K562 (cell line): Measurements from ENCODE around the gene CTNS. TPM values are rescaled to one million over a fixed set of nuclear protein-coding genes. Genes with fewer than 3 reads are reported as not detected.

Source experiments
- FOXM1 ChIP-seq, 2 experiments: fragments of 450-650 bp in 1 of 2; sonication (generic) in 1 of 2; formaldehyde crosslinking in 1 of 2; IDR thresholded peaks; 2 replicates each; pipeline versions ENCODE4 v1.6.1 to v1.9.0; 2017 to 2022; ENCODE audit warnings: low read depth in 2 of 2, mild to moderate bottlenecking in 2 of 2, missing genetic modification reagents in 1 of 2, moderate library complexity in 1 of 2
- HNRNPH1 ChIP-seq: fragments of 200-400 bp; formaldehyde crosslinking; optimal IDR thresholded peaks from 2 replicates; pipeline ENCODE3; 2017; ENCODE audit warnings: low read depth, mild to moderate bottlenecking, low read length, moderate library complexity
- KAT7 ChIP-seq: sonication (generic); formaldehyde crosslinking; IDR thresholded peaks from 2 replicates; pipeline ENCODE4 v1.8.0; 2022; ENCODE audit warnings: missing genetic modification reagents, mild to moderate bottlenecking, borderline replicate concordance
- PTRF ChIP-seq: fragments of 450-650 bp; IDR thresholded peaks from 2 replicates; pipeline ENCODE4 v1.6.1; 2016; ENCODE audit warnings: mild to moderate bottlenecking, missing genetic modification characterization, missing compliant biosample characterization
- SMARCA4 ChIP-seq: fragments of 450-650 bp; IDR thresholded peaks from 2 replicates; pipeline ENCODE4 v1.6.1; 2016
- SP1 ChIP-seq: sonication (generic); formaldehyde crosslinking; IDR thresholded peaks from 2 replicates; pipeline ENCODE4 v1.8.1; 2022; ENCODE audit warnings: mild to moderate bottlenecking, missing genetic modification reagents
- SPI1 ChIP-seq: IDR thresholded peaks from 2 replicates; pipeline ENCODE4 v1.6.1; 2011; ENCODE audit warnings: low read depth, low read length, control low read depth, borderline replicate concordance
- SRSF7 ChIP-seq: fragments of 200-400 bp; formaldehyde crosslinking; optimal IDR thresholded peaks from 2 replicates; pipeline ENCODE3; 2017; ENCODE audit warnings: mild to moderate bottlenecking, low read depth, low read length
- TEAD2 ChIP-seq: fragments of 450-650 bp; IDR thresholded peaks from 2 replicates; pipeline ENCODE4 v1.6.1; 2016; ENCODE audit warnings: missing genetic modification characterization, control low read depth, missing compliant biosample characterization
- ZKSCAN8 ChIP-seq: fragments of 200-800 bp; sonication (Bioruptor generic); IDR thresholded peaks from 2 replicates; pipeline ENCODE4 v1.6.1; 2016; ENCODE audit warnings: missing genetic modification characterization, missing compliant biosample characterization
- ZNF408 ChIP-seq: fragments of 250-450 bp; sonication (Bioruptor Pico); IDR thresholded peaks from 2 replicates; pipeline ENCODE4 v1.4.0; 2020; ENCODE audit warnings: low read depth, mild to moderate bottlenecking, moderate library complexity
- ZNF507 ChIP-seq: conservative IDR thresholded peaks from 2 replicates; pipeline ENCODE4 v1.6.1; 2017; ENCODE audit warnings: missing genetic modification characterization, missing compliant biosample characterization
- ZNF583 ChIP-seq: fragments of 250-450 bp; sonication (Bioruptor Pico); IDR thresholded peaks from 2 replicates; pipeline ENCODE4 v1.4.0; 2020
- polyA plus RNA-seq, 8 experiments: library from polyadenylated mRNA; depleted of rRNA in 4 of 8; stranded (reverse) in 5 of 8; unstranded in 3 of 8; fragments of >200 nt; fragmentation: Nextera tagmentation in 2 of 8; fragmentation: Illumina TruSeq in 1 of 8; extraction: Ambion mirVana in 2 of 8; extraction: Trizol in 1 of 8; gene quantifications; 2 replicates each; pipeline versions ENCODE4 v1.2.1 to v1.2.3, GENCODE V29; 2011 to 2014; ENCODE audit warnings: inconsistent platforms in 1 of 8, missing spikeins in 1 of 8
- total RNA-seq, 7 experiments: library from RNA; depleted of rRNA in 6 of 7; stranded (reverse); fragments of >200 nt in 6 of 7; fragmentation: Illumina TruSeq in 2 of 7; extraction: Trizol in 2 of 7; gene quantifications; 2 replicates each; pipeline versions ENCODE4 v1.2.1 to v1.2.3, GENCODE V29; 2011 to 2021; ENCODE audit warnings: low replicate concordance in 1 of 7
- TF ChIP-seq, protein P1 (sequence below): fragments of 450-650 bp; formaldehyde crosslinking; IDR thresholded peaks from 2 replicates; pipeline ENCODE4 v1.4.0; 2022; ENCODE audit warnings: mild to moderate bottlenecking, moderate library complexity
- TF ChIP-seq, protein P2 (sequence below), 2 experiments: fragments of 150-350 bp in 1 of 2; IDR thresholded peaks; 2 replicates each; pipeline ENCODE4 v1.6.1; 2012 to 2016; ENCODE audit warnings: low read depth in 2 of 2, low read length in 2 of 2, mild to moderate bottlenecking in 1 of 2, moderate library complexity in 1 of 2
- TF ChIP-seq, protein P3 (sequence below): fragments of 250-450 bp; sonication (Bioruptor Pico); IDR thresholded peaks from 2 replicates; pipeline ENCODE4 v1.4.0; 2020; ENCODE audit warnings: borderline replicate concordance

Gene CTNS
- total and polyA plus RNA-seq, 9 of the 15 experiments (the other 6 are each of a cell fraction or from before 2014, with no cell fraction given): 0.66 to 8.4 (median 4.9) TPM

DNA sequence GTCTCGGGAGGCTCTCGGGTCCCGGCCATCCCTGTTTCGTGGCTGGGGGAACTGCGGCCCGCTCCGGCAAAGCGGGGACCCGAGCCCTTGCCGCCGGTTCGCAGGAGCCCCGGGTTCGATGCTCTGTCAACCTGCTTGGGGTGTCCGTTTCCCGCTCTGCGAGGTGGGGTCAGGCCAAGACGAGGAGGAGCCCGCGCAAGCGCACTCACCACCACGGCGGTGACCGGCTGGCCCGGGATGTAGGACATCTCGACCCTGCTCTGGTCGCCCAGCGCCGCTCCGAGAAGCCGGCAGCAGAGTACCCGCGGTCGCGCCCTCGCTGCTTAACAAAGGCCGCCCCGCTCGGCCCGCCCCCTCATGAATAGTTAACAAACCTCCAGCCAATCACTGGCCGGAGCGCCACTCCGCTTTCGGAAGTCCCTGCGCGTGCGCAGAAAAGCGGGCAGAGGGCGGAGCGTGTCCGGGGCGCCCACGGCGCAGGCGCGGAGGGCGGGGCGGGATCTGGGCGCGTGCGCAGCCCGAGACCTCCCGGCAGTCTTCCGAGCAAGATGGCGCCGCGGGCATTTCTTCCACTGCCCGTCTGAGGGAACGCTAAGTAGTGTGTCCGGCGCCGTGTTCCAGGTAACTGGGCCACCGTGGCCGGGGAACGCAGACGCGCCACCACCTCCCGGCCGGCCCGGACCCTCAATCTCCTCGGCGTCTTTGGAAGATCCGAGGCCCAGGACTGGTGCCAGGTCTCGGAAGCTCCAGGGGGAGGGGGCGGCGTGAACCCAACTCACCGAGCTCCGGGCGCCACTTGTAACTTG, 31.9 kb downstream of the CTNS start, which contains the start of the genes EMC6 and TAX1BP3 (continued):
- TF ChIP-seq, protein P1, sequence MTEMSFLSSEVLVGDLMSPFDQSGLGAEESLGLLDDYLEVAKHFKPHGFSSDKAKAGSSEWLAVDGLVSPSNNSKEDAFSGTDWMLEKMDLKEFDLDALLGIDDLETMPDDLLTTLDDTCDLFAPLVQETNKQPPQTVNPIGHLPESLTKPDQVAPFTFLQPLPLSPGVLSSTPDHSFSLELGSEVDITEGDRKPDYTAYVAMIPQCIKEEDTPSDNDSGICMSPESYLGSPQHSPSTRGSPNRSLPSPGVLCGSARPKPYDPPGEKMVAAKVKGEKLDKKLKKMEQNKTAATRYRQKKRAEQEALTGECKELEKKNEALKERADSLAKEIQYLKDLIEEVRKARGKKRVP (CRISPR knock-in tag): no peak
- no peak for TF ChIP-seq SRSF7
- TF ChIP-seq HNRNPH1: no peak
- TF ChIP-seq KAT7 (CRISPR knock-in tag): no peak
- TF ChIP-seq ZNF408 (CRISPR knock-in tag): no peak
- TF ChIP-seq ZNF583 (CRISPR knock-in tag): 0 out of 2 replicates have a peak, but pooled peaks have one; percentile 26
- no peak for TF ChIP-seq SPI1
- TF ChIP-seq SMARCA4: no peak
- TF ChIP-seq SP1 (CRISPR knock-in tag): peak; percentile 78
- TF ChIP-seq FOXM1 (IDR thresholded peaks at IDR 0.05; ENCODE audit: low read depth): no peak
- no peak for TF ChIP-seq FOXM1 (CRISPR knock-in tag; IDR thresholded peaks at IDR 0.05; ENCODE audit: low read depth)
- TF ChIP-seq, protein P2, sequence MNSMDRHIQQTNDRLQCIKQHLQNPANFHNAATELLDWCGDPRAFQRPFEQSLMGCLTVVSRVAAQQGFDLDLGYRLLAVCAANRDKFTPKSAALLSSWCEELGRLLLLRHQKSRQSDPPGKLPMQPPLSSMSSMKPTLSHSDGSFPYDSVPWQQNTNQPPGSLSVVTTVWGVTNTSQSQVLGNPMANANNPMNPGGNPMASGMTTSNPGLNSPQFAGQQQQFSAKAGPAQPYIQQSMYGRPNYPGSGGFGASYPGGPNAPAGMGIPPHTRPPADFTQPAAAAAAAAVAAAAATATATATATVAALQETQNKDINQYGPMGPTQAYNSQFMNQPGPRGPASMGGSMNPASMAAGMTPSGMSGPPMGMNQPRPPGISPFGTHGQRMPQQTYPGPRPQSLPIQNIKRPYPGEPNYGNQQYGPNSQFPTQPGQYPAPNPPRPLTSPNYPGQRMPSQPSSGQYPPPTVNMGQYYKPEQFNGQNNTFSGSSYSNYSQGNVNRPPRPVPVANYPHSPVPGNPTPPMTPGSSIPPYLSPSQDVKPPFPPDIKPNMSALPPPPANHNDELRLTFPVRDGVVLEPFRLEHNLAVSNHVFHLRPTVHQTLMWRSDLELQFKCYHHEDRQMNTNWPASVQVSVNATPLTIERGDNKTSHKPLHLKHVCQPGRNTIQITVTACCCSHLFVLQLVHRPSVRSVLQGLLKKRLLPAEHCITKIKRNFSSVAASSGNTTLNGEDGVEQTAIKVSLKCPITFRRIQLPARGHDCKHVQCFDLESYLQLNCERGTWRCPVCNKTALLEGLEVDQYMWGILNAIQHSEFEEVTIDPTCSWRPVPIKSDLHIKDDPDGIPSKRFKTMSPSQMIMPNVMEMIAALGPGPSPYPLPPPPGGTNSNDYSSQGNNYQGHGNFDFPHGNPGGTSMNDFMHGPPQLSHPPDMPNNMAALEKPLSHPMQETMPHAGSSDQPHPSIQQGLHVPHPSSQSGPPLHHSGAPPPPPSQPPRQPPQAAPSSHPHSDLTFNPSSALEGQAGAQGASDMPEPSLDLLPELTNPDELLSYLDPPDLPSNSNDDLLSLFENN (IDR thresholded peaks at IDR 0.05; ENCODE audit: low read depth in 2 of 2, low read length in 2 of 2): no peak
- no peak for TF ChIP-seq PTRF (tag)
- TF ChIP-seq, protein P3, sequence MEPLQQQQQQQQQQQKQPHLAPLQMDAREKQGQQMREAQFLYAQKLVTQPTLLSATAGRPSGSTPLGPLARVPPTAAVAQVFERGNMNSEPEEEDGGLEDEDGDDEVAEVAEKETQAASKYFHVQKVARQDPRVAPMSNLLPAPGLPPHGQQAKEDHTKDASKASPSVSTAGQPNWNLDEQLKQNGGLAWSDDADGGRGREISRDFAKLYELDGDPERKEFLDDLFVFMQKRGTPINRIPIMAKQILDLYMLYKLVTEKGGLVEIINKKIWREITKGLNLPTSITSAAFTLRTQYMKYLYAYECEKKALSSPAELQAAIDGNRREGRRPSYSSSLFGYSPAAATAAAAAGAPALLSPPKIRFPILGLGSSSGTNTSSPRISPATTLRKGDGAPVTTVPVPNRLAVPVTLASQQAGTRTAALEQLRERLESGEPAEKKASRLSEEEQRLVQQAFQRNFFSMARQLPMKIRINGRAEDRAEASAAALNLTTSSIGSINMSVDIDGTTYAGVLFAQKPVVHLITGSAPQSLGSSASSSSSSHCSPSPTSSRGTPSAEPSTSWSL: no peak
- TF ChIP-seq TEAD2 (tag): no peak
- no peak for TF ChIP-seq ZNF507 (tag)
- no peak for TF ChIP-seq ZKSCAN8 (CRISPR knock-in tag)
